ENCODE results near the gene STEAP1.

DNA sequence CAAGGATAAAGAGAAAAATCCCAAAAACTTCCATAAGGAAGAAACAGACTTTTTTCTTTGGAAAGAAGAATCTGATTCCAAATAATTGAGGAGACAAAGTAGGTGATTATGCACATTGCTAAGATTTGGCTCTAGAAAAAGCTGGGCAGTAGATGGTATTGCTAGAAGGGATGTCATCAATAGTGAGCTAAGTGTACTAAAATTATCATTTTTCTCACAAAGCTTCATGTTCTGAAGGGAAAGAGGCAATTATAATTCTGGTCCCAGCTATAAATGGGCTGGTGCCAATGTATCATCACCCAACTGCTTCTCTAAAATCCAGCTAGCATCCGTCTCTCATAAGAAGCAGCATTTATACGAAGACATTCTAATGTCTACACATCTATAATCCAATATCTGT lies 23.9 kb downstream of the STEAP1 start:
- TF ChIP-seq EZH2 (IDR thresholded peaks at IDR 0.05; ENCODE audit: borderline replicate concordance, low read depth, low read length, severe bottlenecking) = no peak
- TF ChIP-seq, protein P1, sequence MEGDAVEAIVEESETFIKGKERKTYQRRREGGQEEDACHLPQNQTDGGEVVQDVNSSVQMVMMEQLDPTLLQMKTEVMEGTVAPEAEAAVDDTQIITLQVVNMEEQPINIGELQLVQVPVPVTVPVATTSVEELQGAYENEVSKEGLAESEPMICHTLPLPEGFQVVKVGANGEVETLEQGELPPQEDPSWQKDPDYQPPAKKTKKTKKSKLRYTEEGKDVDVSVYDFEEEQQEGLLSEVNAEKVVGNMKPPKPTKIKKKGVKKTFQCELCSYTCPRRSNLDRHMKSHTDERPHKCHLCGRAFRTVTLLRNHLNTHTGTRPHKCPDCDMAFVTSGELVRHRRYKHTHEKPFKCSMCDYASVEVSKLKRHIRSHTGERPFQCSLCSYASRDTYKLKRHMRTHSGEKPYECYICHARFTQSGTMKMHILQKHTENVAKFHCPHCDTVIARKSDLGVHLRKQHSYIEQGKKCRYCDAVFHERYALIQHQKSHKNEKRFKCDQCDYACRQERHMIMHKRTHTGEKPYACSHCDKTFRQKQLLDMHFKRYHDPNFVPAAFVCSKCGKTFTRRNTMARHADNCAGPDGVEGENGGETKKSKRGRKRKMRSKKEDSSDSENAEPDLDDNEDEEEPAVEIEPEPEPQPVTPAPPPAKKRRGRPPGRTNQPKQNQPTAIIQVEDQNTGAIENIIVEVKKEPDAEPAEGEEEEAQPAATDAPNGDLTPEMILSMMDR (IDR thresholded peaks at IDR 0.05; ENCODE audit: borderline replicate concordance, extremely low read depth, low read length, poor library complexity, severe bottlenecking) = no peak

Data from DND-41 (cell line).